HepG2 (cell line): Measurements from ENCODE around the gene ADAT3. TPM values are rescaled to one million over a fixed set of nuclear protein-coding genes. Genes with fewer than 3 reads are reported as not detected.

Experiments
- ATAC-seq: fragments of 200-7000 bp; cut with Tn5 transposase; 3 replicates; pipeline ENCODE4 v1.9.1; 2020; ENCODE audit warnings: mild to moderate bottlenecking, moderate library complexity
- BruUV-seq: library from RNA; stranded (reverse); fragments of 400-500 nt; replicated peaks from 2 replicates; lab custom pipeline; 2021; lab: Mats Ljungman, UMichigan
- CTCF ChIA-PET: fragments of 300-600 bp; formaldehyde crosslinking; extraction: SDS; loops from one replicate; lab custom pipeline; 2021; ENCODE audit warnings: low total read pairs, inconsistent platforms, low intra/inter-chr PET ratio; lab: Yijun Ruan, JAX
- POLR2A ChIA-PET: fragments of 350-600 bp; sonication (Branson Sonifier 250); formaldehyde crosslinking; loops from one replicate; lab custom pipeline; 2020; ENCODE audit warnings: antibody characterized with exemption, inconsistent platforms; lab: Yijun Ruan, JAX
- DNase-seq: peaks from one replicate; pipeline ENCODE4 v3.0.0-alpha.2; 2015; ENCODE audit warnings: low spot score
- FAIRE-seq: peaks from 3 replicates; lab custom pipeline; 2011; peaks lifted over from hg19 to GRCh38; lab: Jason Lieb, UNC
- H2AFZ ChIP-seq: one replicate; pipeline ENCODE4 v1.6.1; 2011; ENCODE audit warnings: low read length, inconsistent platforms
- H3K27ac ChIP-seq: fragments of 300-600 bp; 3 replicates; pipeline ENCODE4 v1.8.0; 2011; ENCODE audit warnings: mixed run types, mild to moderate bottlenecking, mixed read lengths, low read length, inconsistent platforms; ENCODE audit not compliant: insufficient read depth; ENCODE audit errors: extremely low read length
- H3K27me3 ChIP-seq, 2 experiments: fragments of 200-600 bp in 1 of 2; 2 replicates in 1 of 2; 3 replicates in 1 of 2; pipeline versions ENCODE4 v1.6.0 to v1.8.0; 2011; ENCODE audit warnings: low read length in 2 of 2, mild to moderate bottlenecking in 2 of 2, moderate library complexity in 2 of 2, inconsistent platforms in 1 of 2; ENCODE audit not compliant: insufficient read depth in 2 of 2, control insufficient read depth in 1 of 2
- H3K36me3 ChIP-seq, 2 experiments: fragments of 200-600 bp in 1 of 2; replicated peaks in 1 of 2; 2 replicates in 1 of 2; 3 replicates in 1 of 2; pipeline versions ENCODE4 v1.5.1 to v1.8.0; 2011; ENCODE audit warnings: low read length in 2 of 2, inconsistent platforms in 1 of 2; ENCODE audit not compliant: insufficient read depth in 2 of 2, control insufficient read depth in 1 of 2
- H3K4me1 ChIP-seq: 2 replicates; pipeline ENCODE4 v1.5.1; 2012; ENCODE audit warnings: low read length, inconsistent platforms; ENCODE audit not compliant: insufficient read depth
- H3K4me2 ChIP-seq: 2 replicates; pipeline ENCODE4 v1.6.0; 2011; ENCODE audit warnings: low read depth, low read length, inconsistent platforms
- H3K4me3 ChIP-seq, 3 experiments: fragments of 200-600 bp in 1 of 3; sonication (generic), shearing (Covaris generic) in 1 of 3; replicated peaks in 1 of 3; 2 replicates each; pipeline ENCODE4 v1.5.1; 2011 to 2016; ENCODE audit warnings: low read length in 3 of 3, inconsistent platforms in 2 of 3, low read depth in 2 of 3, mild to moderate bottlenecking in 2 of 3, control low read depth in 1 of 3, mixed read lengths in 1 of 3; ENCODE audit not compliant: insufficient read depth in 1 of 3
- H3K79me2 ChIP-seq: one replicate; pipeline ENCODE4 v1.6.1; 2011; ENCODE audit warnings: low read length, inconsistent platforms; ENCODE audit not compliant: insufficient read depth
- H3K9ac ChIP-seq: 2 replicates; pipeline ENCODE4 v1.6.0; 2011; ENCODE audit warnings: mild to moderate bottlenecking, low read depth, low read length, inconsistent platforms; ENCODE audit not compliant: insufficient read depth
- H3K9me3 ChIP-seq: 2 replicates; pipeline ENCODE4 v1.5.1; 2012; ENCODE audit warnings: mild to moderate bottlenecking, low read length
- H4K20me1 ChIP-seq: 2 replicates; pipeline ENCODE4 v1.6.0; 2011; ENCODE audit warnings: inconsistent platforms, mild to moderate bottlenecking, low read length, moderate library complexity; ENCODE audit not compliant: insufficient read depth
- BCLAF1 ChIP-seq: fragments of 450-650 bp; IDR thresholded peaks from 2 replicates; pipeline ENCODE4 v1.6.1; 2017; ENCODE audit warnings: mild to moderate bottlenecking
- PHF21A ChIP-seq: sonication (generic); formaldehyde crosslinking; IDR thresholded peaks from 2 replicates; pipeline ENCODE4 v1.5.0; 2020; ENCODE audit warnings: mild to moderate bottlenecking, missing genetic modification reagents
- RAD51 ChIP-seq: fragments of 450-650 bp; IDR thresholded peaks from 2 replicates; pipeline ENCODE4 v1.6.1; 2016; ENCODE audit warnings: borderline replicate concordance
- TEF ChIP-seq: sonication (generic); formaldehyde crosslinking; IDR thresholded peaks from 2 replicates; pipeline ENCODE4 v1.5.0; 2020; ENCODE audit warnings: missing genetic modification reagents
- YY1 ChIP-seq: IDR thresholded peaks from 2 replicates; pipeline ENCODE4 v1.6.1; 2011; ENCODE audit warnings: low read length, low read depth, moderate library complexity, mild to moderate bottlenecking; ENCODE audit not compliant: insufficient read depth, insufficient replicate concordance
- ZBTB46 ChIP-seq: sonication (generic); formaldehyde crosslinking; IDR thresholded peaks from 2 replicates; pipeline ENCODE4 v1.4.0; 2020; ENCODE audit warnings: mild to moderate bottlenecking, missing genetic modification reagents, borderline replicate concordance
- ZNF335 ChIP-seq: sonication (generic); formaldehyde crosslinking; IDR thresholded peaks from 2 replicates; pipeline ENCODE4 v1.4.0; 2020; ENCODE audit warnings: missing genetic modification reagents
- ZNF607 ChIP-seq: sonication (generic); formaldehyde crosslinking; IDR thresholded peaks from 2 replicates; pipeline ENCODE4 v1.5.1; 2020; ENCODE audit warnings: missing genetic modification reagents, mild to moderate bottlenecking, borderline replicate concordance
- WGBS: methylation state at CpG from one replicate; pipeline ENCODE4 v1.1.6; 2017; ENCODE audit warnings: low lambda C conversion rate; 5-methylcytosine and 5-hydroxymethylcytosine counted together
- in situ Hi-C: cut with HindIII; loops from 2 replicates; pipeline ENCODE4 v1.10.0; 2017; ENCODE audit warnings: low pct_unique_long_range_greater_than_20kb; ENCODE audit not compliant: extremely low pct_ligation_motif_present
- intact Hi-C: fragments of 100-400 bp; cut with micrococcal nuclease; formaldehyde crosslinking; loops from one replicate; pipeline ENCODE4 v1.10.0; 2022; ENCODE audit not compliant: unreplicated experiment
- polyA plus RNA-seq, 8 experiments: library from polyadenylated mRNA; depleted of rRNA in 3 of 8; stranded (reverse) in 7 of 8; unstranded in 1 of 8; fragments of >200 nt; fragmentation: Illumina TruSeq in 4 of 8; extraction: Trizol in 4 of 8; gene quantifications; 2 replicates each; pipeline versions ENCODE4 v1.2.1 to v1.2.3, GENCODE V29; 2011 to 2016; ENCODE audit warnings: low read depth in 4 of 8, missing spikeins in 1 of 8, mixed read lengths in 1 of 8; ENCODE audit not compliant: insufficient read depth in 1 of 8
- total RNA-seq, 5 experiments: library from RNA; depleted of rRNA; stranded (reverse); fragments of >200 nt; fragmentation: Illumina TruSeq; extraction: Trizol; gene quantifications; 2 replicates each; pipeline ENCODE4 v1.2.3, GENCODE V29; 2016; ENCODE audit warnings: low read depth in 1 of 5
- TF ChIP-seq, protein P1 (sequence below), 2 experiments: sonication (generic) in 1 of 2; formaldehyde crosslinking in 1 of 2; IDR thresholded peaks; 2 replicates each; pipeline versions ENCODE4 v1.4.0 to v1.6.1; 2018 to 2020; ENCODE audit warnings: missing genetic modification reagents in 2 of 2, borderline replicate concordance in 1 of 2, low read depth in 1 of 2, mild to moderate bottlenecking in 1 of 2, missing biosample characterization in 1 of 2
- TF ChIP-seq, protein P2 (sequence below): sonication (generic); formaldehyde crosslinking; IDR thresholded peaks from 2 replicates; pipeline ENCODE4 v1.4.0; 2020; ENCODE audit warnings: missing genetic modification reagents

The ADAT3 gene
- total and polyA plus RNA-seq, 2 of the 13 experiments (the other 11 are each of a cell fraction or from before 2014, with no cell fraction given): 0.95 to 3.5 TPM

- TF ChIP-seq, protein P1, sequence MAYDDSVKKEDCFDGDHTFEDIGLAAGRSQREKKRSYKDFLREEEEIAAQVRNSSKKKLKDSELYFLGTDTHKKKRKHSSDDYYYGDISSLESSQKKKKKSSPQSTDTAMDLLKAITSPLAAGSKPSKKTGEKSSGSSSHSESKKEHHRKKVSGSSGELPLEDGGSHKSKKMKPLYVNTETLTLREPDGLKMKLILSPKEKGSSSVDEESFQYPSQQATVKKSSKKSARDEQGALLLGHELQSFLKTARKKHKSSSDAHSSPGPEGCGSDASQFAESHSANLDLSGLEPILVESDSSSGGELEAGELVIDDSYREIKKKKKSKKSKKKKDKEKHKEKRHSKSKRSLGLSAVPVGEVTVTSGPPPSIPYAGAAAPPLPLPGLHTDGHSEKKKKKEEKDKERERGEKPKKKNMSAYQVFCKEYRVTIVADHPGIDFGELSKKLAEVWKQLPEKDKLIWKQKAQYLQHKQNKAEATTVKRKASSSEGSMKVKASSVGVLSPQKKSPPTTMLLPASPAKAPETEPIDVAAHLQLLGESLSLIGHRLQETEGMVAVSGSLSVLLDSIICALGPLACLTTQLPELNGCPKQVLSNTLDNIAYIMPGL (CRISPR knock-in tag; IDR thresholded peaks at IDR 0.05; ENCODE audit: borderline replicate concordance in 1 of 2, low read depth in 1 of 2): no peak
- no peak for TF ChIP-seq RAD51
- no peak for TF ChIP-seq TEF (CRISPR knock-in tag)
Measured at GRCh38 chr19:1856345-1856697, 48.9 kb upstream of the ADAT3 start (continued).

DNA sequence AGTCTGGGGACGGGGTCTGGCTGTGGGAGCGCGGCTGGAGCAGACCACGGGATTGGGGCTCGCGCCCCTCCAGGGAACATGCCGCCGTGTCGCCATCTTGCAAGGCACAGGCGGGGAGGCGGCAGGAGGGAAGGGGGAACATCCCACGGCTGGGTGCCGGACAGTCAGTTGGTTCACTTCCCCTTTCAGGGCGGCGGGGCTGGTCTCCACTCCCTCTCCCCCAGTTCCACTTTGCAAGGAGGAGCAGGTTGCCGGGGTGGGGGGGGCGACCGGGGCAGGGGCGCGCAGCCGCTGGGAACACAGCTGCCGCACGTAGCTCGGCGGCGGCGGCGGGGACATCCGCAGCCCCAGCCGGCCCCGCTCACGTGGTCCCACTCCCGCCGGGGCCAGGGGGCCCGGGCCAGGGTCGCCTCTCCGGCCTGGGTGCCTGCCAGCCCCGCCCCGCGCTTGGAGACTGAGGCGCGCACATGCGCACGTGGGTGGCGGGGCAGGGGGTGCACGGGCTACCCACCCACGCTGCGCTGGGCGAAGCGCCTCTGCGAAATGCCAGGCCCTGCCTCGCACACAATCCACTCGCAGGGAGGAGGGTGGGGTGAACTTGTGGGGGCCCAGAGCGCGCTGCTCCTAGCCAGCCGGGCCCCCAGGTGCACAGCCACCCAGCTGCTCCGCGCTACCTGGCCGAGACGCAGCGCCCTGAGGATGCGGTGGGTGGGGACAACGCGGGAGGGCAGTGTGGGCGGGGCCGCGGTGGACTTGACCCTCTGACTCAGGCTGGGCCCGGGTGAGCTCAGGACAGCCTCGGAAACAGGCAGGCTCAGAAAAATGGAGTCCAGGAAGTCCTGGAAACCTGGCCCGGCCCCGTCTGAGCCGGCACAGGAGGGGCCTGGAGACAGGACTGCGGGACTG is 48.2 kb upstream of the ADAT3 start:
- Histone ChIP-seq H3K4me1 (peaks cover 52% of the 10 kb centered on the region), H3K9ac (peak overlapping the region; percentile 53; the same call in 1 of the 2 replicates), H3K27ac (peak overlapping the region; percentile 69), H2AFZ (no peak overlapping the region), H4K20me1 (peaks cover 57% of the 10 kb centered on the region), H3K27me3 (no peaks in the 10 kb centered on the region; a peak in 1 of 5 replicates), H3K4me3 (peak overlapping the region in 1 of 3 experiments; percentile 52; a peak in 2 of 6 replicates), H3K4me2 (no peak overlapping the region), H3K9me3 (no peaks in the 10 kb centered on the region), H3K79me2 (peaks cover 55% of the 10 kb centered on the region), H3K36me3 (0 out of 5 replicates have a peak, but pooled peaks cover 2 to 3% of the 10 kb centered on the region in 2 experiments)
- ATAC-seq (peak; percentile 55), FAIRE-seq (peak; percentile 50), DNase-seq (peak; percentile 77)
- BruUV-seq: no TSS peak
- CTCF ChIA-PET: no interaction called here
- intact Hi-C loops: no loop called here
- in situ Hi-C loops: no loop called here
- POLR2A ChIA-PET: interaction anchor here (0.7 to 1.7 kb wide), 7 partner anchors 10 to 366 kb away, joined by 3 to 6 read pairs (median 4); no protein-coding TSS in a partner anchor
- 74% methylated on average over 40 of the region's 73 CpGs for WGBS
- TF ChIP-seq ZNF335 (CRISPR knock-in tag) (peak; percentile 77; the same call in 1 of the 2 replicates), BCLAF1 (no peak), ZBTB46 (no peak), ZNF607 (CRISPR knock-in tag) (no peak), YY1 (peak; percentile 80), PHF21A (CRISPR knock-in tag) (no peak)
- TF ChIP-seq, protein P2, sequence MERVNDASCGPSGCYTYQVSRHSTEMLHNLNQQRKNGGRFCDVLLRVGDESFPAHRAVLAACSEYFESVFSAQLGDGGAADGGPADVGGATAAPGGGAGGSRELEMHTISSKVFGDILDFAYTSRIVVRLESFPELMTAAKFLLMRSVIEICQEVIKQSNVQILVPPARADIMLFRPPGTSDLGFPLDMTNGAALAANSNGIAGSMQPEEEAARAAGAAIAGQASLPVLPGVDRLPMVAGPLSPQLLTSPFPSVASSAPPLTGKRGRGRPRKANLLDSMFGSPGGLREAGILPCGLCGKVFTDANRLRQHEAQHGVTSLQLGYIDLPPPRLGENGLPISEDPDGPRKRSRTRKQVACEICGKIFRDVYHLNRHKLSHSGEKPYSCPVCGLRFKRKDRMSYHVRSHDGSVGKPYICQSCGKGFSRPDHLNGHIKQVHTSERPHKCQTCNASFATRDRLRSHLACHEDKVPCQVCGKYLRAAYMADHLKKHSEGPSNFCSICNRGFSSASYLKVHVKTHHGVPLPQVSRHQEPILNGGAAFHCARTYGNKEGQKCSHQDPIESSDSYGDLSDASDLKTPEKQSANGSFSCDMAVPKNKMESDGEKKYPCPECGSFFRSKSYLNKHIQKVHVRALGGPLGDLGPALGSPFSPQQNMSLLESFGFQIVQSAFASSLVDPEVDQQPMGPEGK (CRISPR knock-in tag): peak; percentile 82
